Measurements from ENCODE around the gene SOS2.
A peak's percentile ranks its signal among the peaks of the same experiment; 100 is the strongest.

The SOS2 gene

DNA sequence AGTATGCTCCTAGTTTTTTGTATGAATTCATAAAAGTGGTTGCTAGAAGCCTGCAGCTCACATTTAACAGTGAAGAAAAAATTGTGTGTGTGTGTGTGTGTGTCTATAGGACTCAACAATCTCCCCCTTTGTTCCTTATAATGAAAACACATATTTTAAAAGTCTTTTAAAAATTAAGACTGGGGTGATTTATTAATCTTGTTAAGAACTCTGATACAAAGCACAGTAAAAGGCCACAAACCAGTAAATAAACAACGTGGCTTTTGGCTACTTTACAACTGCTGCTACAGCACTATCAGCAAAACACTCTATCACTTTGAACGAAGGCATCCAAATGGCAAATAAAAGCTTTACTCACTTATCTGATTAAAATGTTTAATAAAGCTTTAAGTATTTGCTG lies 114.4 kb downstream of the SOS2 start:
- H3K27ac ChIP-seq (ENCODE audit: poor library complexity, severe bottlenecking), result peak overlapping the region; percentile 39
- TF ChIP-seq, protein P1, sequence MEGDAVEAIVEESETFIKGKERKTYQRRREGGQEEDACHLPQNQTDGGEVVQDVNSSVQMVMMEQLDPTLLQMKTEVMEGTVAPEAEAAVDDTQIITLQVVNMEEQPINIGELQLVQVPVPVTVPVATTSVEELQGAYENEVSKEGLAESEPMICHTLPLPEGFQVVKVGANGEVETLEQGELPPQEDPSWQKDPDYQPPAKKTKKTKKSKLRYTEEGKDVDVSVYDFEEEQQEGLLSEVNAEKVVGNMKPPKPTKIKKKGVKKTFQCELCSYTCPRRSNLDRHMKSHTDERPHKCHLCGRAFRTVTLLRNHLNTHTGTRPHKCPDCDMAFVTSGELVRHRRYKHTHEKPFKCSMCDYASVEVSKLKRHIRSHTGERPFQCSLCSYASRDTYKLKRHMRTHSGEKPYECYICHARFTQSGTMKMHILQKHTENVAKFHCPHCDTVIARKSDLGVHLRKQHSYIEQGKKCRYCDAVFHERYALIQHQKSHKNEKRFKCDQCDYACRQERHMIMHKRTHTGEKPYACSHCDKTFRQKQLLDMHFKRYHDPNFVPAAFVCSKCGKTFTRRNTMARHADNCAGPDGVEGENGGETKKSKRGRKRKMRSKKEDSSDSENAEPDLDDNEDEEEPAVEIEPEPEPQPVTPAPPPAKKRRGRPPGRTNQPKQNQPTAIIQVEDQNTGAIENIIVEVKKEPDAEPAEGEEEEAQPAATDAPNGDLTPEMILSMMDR (IDR thresholded peaks at IDR 0.05; ENCODE audit: poor library complexity, severe bottlenecking), result no peak
- no peaks in the 10 kb centered on the region for H3K27me3 ChIP-seq (ENCODE audit: insufficient read depth, poor library complexity, severe bottlenecking)

DNA sequence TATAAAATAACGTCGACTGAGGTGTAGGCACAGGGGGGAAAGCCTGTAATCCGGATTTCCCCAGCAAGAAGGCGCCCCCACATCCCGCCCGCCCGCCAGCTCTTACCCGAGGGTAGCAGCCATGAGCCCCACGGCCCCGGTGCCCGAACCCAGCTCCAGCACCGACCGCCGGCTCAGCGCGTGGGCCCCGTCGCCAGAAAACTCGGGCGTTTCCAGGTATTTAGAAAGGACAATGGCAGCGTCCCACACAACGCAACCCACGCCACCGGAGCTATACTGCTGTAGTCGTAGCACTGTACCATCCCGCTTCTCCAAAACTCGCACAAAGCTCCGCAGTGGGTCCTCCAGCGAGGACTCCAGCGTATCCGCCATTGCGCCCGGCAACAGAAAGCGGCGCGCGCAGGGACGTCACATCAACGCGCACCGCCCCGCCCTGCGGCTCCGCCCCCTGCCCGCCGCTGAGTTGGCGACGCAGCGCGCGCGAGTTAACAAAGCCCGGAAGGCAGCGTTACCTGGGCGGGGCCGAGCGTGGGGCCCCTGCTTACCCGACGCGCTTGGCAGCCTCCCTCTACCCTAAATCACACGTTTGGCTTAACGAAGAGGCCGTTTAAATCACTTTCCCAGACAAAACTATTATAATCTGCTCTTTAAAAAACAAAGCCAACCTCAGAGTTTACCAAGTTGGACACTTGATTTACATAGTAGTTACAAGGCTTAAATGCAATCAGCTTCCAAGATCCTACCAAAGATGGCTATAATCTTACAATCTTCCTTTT lies 115.0 kb downstream of the SOS2 start, which contains the start of gene VCPKMT:
Gene VCPKMT, minus strand, starts transcription at position 392 of the 776 bp plus-strand sequence. Its CDS starts 20 bp downstream, at position 372.
- ATAC-seq (ENCODE audit: low read depth), result peak; percentile 99
- DNase-seq (ENCODE audit: low spot score), result peak; percentile 95
- H3K36me3 ChIP-seq (ENCODE audit: low read depth), result peaks cover 46% of the 10 kb centered on the region

More for the DNA sequence above, 114.4 kb downstream of the SOS2 start:
- H3K4me1 ChIP-seq (ENCODE audit: insufficient read depth, poor library complexity, severe bottlenecking), result peaks cover 13% of the 10 kb centered on the region
- peak overlapping the region; percentile 62 for H3K4me3 ChIP-seq (ENCODE audit: severe bottlenecking)
- H3K36me3 ChIP-seq (ENCODE audit: low read depth), result peaks cover 40% of the 10 kb centered on the region
- DNase-seq (ENCODE audit: low spot score) (no peak), ATAC-seq (ENCODE audit: low read depth) (no peak)
- H3K9me3 ChIP-seq (ENCODE audit: severe bottlenecking), result no peaks in the 10 kb centered on the region

DNA sequence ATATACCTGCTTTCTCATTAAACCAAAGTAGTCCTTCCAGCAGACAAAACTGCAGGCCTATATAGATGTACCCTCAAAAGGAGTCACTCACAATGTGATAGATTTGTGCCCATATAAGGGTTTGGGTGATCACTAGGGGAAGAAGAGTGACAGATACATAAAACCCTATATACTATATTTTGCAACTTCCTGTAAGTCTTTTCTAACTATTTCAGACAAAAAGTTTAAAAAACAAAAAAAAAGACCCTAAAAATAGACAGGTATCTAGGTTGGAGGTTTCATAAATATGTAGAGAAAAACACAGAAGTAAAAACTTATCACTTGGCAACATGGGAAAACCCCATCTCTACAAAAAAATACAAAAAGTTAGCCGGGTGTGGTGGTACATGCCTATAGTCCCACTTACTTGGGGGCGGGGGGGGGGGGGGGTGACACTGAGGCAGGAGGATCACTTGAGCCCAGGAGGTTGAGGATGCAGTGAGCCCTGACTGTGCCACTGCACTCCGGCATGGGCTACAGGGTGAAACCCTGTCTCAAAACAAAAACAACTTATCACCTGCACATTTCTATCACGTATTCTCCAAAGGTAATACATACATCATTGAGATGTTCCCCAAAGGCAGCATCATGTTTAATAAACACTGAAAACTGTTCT lies 117.9 kb downstream of the SOS2 start:
- TF ChIP-seq, protein P1 (IDR thresholded peaks at IDR 0.05; ENCODE audit: poor library complexity, severe bottlenecking), result no peak
- DNase-seq (ENCODE audit: low spot score), result no peak
- no peaks in the 10 kb centered on the region for H3K9me3 ChIP-seq (ENCODE audit: severe bottlenecking)
- no peak overlapping the region for H3K4me3 ChIP-seq (ENCODE audit: severe bottlenecking)
- H3K27me3 ChIP-seq (ENCODE audit: insufficient read depth, poor library complexity, severe bottlenecking), result no peaks in the 10 kb centered on the region
- peaks cover 75% of the 10 kb centered on the region for H3K36me3 ChIP-seq (ENCODE audit: low read depth)
- no peak for ATAC-seq (ENCODE audit: low read depth)
- no peak overlapping the region for H3K27ac ChIP-seq (ENCODE audit: poor library complexity, severe bottlenecking)
- peaks cover 13% of the 10 kb centered on the region for H3K4me1 ChIP-seq (ENCODE audit: insufficient read depth, poor library complexity, severe bottlenecking)

More for the DNA sequence above, 115.0 kb downstream of the SOS2 start, which contains the start of gene VCPKMT:
- TF ChIP-seq, protein P1 (IDR thresholded peaks at IDR 0.05; ENCODE audit: poor library complexity, severe bottlenecking), result no peak
- Histone ChIP-seq H3K9me3 (ENCODE audit: severe bottlenecking) (no peaks in the 10 kb centered on the region), H3K4me1 (ENCODE audit: insufficient read depth, poor library complexity, severe bottlenecking) (peaks cover 13% of the 10 kb centered on the region), H3K4me3 (ENCODE audit: severe bottlenecking) (peak within 1 kb of the TSS; percentile 62), H3K27me3 (ENCODE audit: insufficient read depth, poor library complexity, severe bottlenecking) (no peaks in the 10 kb centered on the region), H3K27ac (ENCODE audit: poor library complexity, severe bottlenecking) (peak within 1 kb of the TSS; percentile 39)

DNA sequence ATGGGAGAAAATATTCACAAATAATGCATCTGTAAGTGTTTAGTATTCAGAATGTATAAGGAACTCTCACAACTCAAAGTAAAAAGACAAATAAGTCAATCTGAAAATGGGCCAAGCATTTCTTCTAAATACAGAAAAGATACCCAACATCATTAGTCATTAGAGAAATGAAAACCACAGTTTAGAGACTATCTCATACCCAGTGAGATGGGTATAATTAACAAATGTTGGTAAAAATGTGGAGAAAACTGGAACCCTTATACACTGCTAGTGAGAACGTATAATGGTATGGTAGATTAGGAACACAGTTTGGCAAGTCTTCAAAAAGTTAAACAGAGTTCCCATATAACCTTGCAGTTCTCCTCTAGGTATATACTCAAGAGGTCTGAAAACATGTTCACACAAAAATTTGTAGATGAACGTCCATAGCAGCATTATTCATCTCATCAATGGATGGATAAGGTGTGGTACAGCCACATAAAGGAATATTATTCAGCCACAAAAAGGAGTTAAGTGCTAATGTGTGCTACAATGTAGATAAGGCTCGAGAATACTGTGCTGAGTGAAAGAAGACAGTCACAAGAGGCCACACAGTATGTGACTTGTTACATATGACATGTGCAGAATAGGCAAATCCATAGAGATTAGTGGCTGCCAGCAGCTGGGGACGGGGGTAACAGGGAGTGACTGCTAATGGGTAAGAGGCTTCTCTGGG lies 120.9 kb downstream of the SOS2 start:
- no peak for DNase-seq (ENCODE audit: low spot score)
- TF ChIP-seq, protein P1 (IDR thresholded peaks at IDR 0.05; ENCODE audit: poor library complexity, severe bottlenecking), result no peak
- Histone ChIP-seq H3K36me3 (ENCODE audit: low read depth) (peaks cover 70% of the 10 kb centered on the region), H3K4me3 (ENCODE audit: severe bottlenecking) (no peak overlapping the region), H3K9me3 (ENCODE audit: severe bottlenecking) (no peaks in the 10 kb centered on the region), H3K27me3 (ENCODE audit: insufficient read depth, poor library complexity, severe bottlenecking) (no peaks in the 10 kb centered on the region), H3K27ac (ENCODE audit: poor library complexity, severe bottlenecking) (no peak overlapping the region), H3K4me1 (ENCODE audit: insufficient read depth, poor library complexity, severe bottlenecking) (peaks cover 4% of the 10 kb centered on the region)
- ATAC-seq (ENCODE audit: low read depth), result no peak
